GM15510 (cell line): ENCODE measurements around the gene RUNX3.

ENCODE experiments used
- POLR2A ChIP-seq: IDR thresholded peaks from 3 replicates; pipeline ENCODE4 v1.6.1; 2011; ENCODE audit warnings: borderline replicate concordance; ENCODE audit not compliant: insufficient read length; ENCODE audit errors: extremely low read depth

Gene RUNX3

GRCh38 chr1:24930260-24931145 is at the start of gene RUNX3:
TSS of gene RUNX3 (minus strand) at chr1:24930276. CDS start at chr1:24929868, 408 bp downstream.
- TF ChIP-seq POLR2A, result peak; percentile 90

- no peak for TF ChIP-seq POLR2A
Observed at GRCh38 chr1:24978383-24979032, 48.4 kb upstream of the RUNX3 start.

- TF ChIP-seq POLR2A, result no peak
Observed at GRCh38 chr1:24975391-24975790, 45.3 kb upstream of the RUNX3 start.

GRCh38 chr1:24973315-24973714 is 43.2 kb upstream of the RUNX3 start:
- TF ChIP-seq POLR2A, result no peak

- no peak for TF ChIP-seq POLR2A
Observed at GRCh38 chr1:24972915-24973242, 42.8 kb upstream of the RUNX3 start.

GRCh38 chr1:24972221-24972914 is 42.3 kb upstream of the RUNX3 start:
- no peak for TF ChIP-seq POLR2A

GRCh38 chr1:24970926-24971875 is 41.1 kb upstream of the RUNX3 start:
- TF ChIP-seq POLR2A, result no peak

- TF ChIP-seq POLR2A, result no peak
Observed at GRCh38 chr1:24970399-24970753, 40.3 kb upstream of the RUNX3 start.

GRCh38 chr1:24969596-24970398 is 39.7 kb upstream of the RUNX3 start:
- no peak for TF ChIP-seq POLR2A

GRCh38 chr1:24968941-24969585 is 39.0 kb upstream of the RUNX3 start:
- no peak for TF ChIP-seq POLR2A

GRCh38 chr1:24967962-24968361 is 37.9 kb upstream of the RUNX3 start:
- no peak for TF ChIP-seq POLR2A

GRCh38 chr1:24967555-24967954 is 37.5 kb upstream of the RUNX3 start:
- no peak for TF ChIP-seq POLR2A

GRCh38 chr1:24966724-24967346 is 36.8 kb upstream of the RUNX3 start:
- no peak for TF ChIP-seq POLR2A
